Ovary (tissue), 9 donors: ENCODE data around the gene SLC50A1. TPM values are rescaled to one million over a fixed set of nuclear protein-coding genes. Genes with fewer than 3 reads are reported as not detected.
"Not testable (repeated sequence)": the region's sequence is repeated elsewhere in the genome, so short reads cannot be mapped to it uniquely, and the experiment has no call there.

Experiments
- DNase-seq, 5 donors: peaks; one replicate each; pipeline ENCODE4 v3.0.0-alpha.2; 2019 to 2020
- H3K27ac ChIP-seq, 2 donors: fragments of 200-600 bp; one replicate each; pipeline versions ENCODE4 v1.5.1 to v1.8.0; 2019 to 2022
- H3K27me3 ChIP-seq: fragments of 200-600 bp; one replicate; pipeline ENCODE4 v1.8.0; 2022
- H3K36me3 ChIP-seq: fragments of 200-600 bp; sonication (generic); one replicate; pipeline ENCODE4 v1.5.1; 2019
- H3K4me1 ChIP-seq: one replicate; pipeline ENCODE4 v1.8.1; 2013; ENCODE audit warnings: mild to moderate bottlenecking, moderate library complexity; ENCODE audit not compliant: insufficient read depth
- H3K4me3 ChIP-seq: fragments of 200-600 bp; sonication (generic); one replicate; pipeline ENCODE4 v1.5.1; 2017
- H3K9me3 ChIP-seq, 2 donors: fragments of 200-600 bp in 1 of 2; sonication (generic) in 1 of 2; one replicate each; pipeline versions ENCODE4 v1.5.1 to v1.8.1; 2013 to 2019; ENCODE audit warnings: mild to moderate bottlenecking in 1 of 2, moderate library complexity in 1 of 2
- CTCF ChIP-seq, 3 donors: fragments of 450-650 bp in 2 of 3; fragments of 200-600 bp in 1 of 3; IDR thresholded peaks; one replicate each; pipeline versions ENCODE4 v1.5.1 to v1.8.0; 2016 to 2022; ENCODE audit warnings: antibody characterized with exemption in 3 of 3, mild to moderate bottlenecking in 1 of 3
- EP300 ChIP-seq: sonication (generic); formaldehyde crosslinking; IDR thresholded peaks from one replicate; pipeline ENCODE4 v1.6.1; 2017; ENCODE audit warnings: antibody characterized with exemption
- POLR2A ChIP-seq: fragments of 450-650 bp; IDR thresholded peaks from one replicate; pipeline ENCODE4 v1.6.1; 2017; ENCODE audit warnings: antibody characterized with exemption, mild to moderate bottlenecking, moderate library complexity
- WGBS, 3 donors: extraction: QIAGEN DNeasy Blood & Tissue Kit in 1 of 3; methylation state at CpG; one replicate each; pipeline versions ENCODE4 v1.1.5 to v1.1.7; 2013 to 2017; 5-methylcytosine and 5-hydroxymethylcytosine counted together
- intact Hi-C, 4 donors: fragments of 100-400 bp; cut with DNase I; formaldehyde crosslinking; loops; one replicate each; pipeline versions ENCODE4 v1.11.0 to v1.15.1; 2022 to 2023
- polyA plus RNA-seq, 2 donors: library from polyadenylated mRNA; stranded (reverse); fragments of 200-250 nt in 1 of 2; fragments of 350-450 nt in 1 of 2; fragmentation: Illumina TruSeq in 1 of 2; extraction: RNeasy Lipid Tissue Mini Kit (QIAGEN cat#74804) in 1 of 2; gene quantifications; one replicate each; pipeline ENCODE4 v1.2.3, GENCODE V29; 2013 to 2014
- total RNA-seq, 7 donors: library from RNA; depleted of rRNA in 2 of 7; stranded (reverse); fragments of >200 nt in 2 of 7; fragmentation: NEBNext Ultra II Directional in 3 of 7; extraction: Animal tissue kit (Norgen Biotek cat#: 25700) in 3 of 7; gene quantifications; one replicate each; pipeline versions ENCODE4 v1.1.0 to v1.2.4, GENCODE V29; 2016 to 2023
- donor health status: DM: no; HTN: no; CAD: no; lungs with moderate emphysema.
- donor health status: DM: no; HTN: no; CAD: no.
- donor health status: Bipolar disorder and iron deficiency.
- donor health status: DM: yes; HTN: yes; CAD: no.
- donor health status: DM: no; HTN: no; CAD: no.
- donor health status: DM: yes; HTN: yes; CAD: no.

SLC50A1 gene
- total and polyA plus RNA-seq, 9 donors, result 10.8 to 50.2 (median 19.7) TPM

- no peaks in the 10 kb centered on the region for H3K9me3 ChIP-seq
- no peak overlapping the region for H3K4me3 ChIP-seq
- intact Hi-C loops, result loop anchor here in 1 of 4 donors (5.0 kb wide), 1 partner anchor 74 kb away; no protein-coding TSS in a partner anchor
- H3K4me1 ChIP-seq, result peaks cover 7% of the 10 kb centered on the region
- peak overlapping the region in 1 of 2 donors; percentile 26 for H3K27ac ChIP-seq
- DNase-seq, result no peak
- TF ChIP-seq POLR2A (no peak), EP300 (no peak), CTCF (IDR thresholded peaks at IDR 0.05) (no peak)
- WGBS, 3 donors, result 54 to 72% (median 63%) methylated on average over 8 of the region's 8 CpGs
- no peaks in the 10 kb centered on the region for H3K36me3 ChIP-seq
- H3K27me3 ChIP-seq, result no peaks in the 10 kb centered on the region
Observed at GRCh38 chr1:155166051-155166470, 30.4 kb downstream of the SLC50A1 start.

GRCh38 chr1:155166471-155167165 lies 31.0 kb downstream of the SLC50A1 start:
- Histone ChIP-seq H3K27me3 (no peaks in the 10 kb centered on the region), H3K4me3 (no peak overlapping the region), H3K27ac (peak overlapping the region; percentile 20 to 31), H3K36me3 (no peaks in the 10 kb centered on the region), H3K4me1 (peaks cover 7% of the 10 kb centered on the region), H3K9me3 (no peaks in the 10 kb centered on the region)
- peak; percentile 58 to 71 (median 68) for DNase-seq
- WGBS, 3 donors, result 5 to 9% (median 8%) methylated on average over 26 to 27 of the region's 27 CpGs
- TF ChIP-seq EP300 (no peak), POLR2A (no peak), CTCF (IDR thresholded peaks at IDR 0.05) (no peak)
- intact Hi-C loops, result loop anchor here in 1 of 4 donors (5.0 kb wide), 1 partner anchor 74 kb away; no protein-coding TSS in a partner anchor

- Histone ChIP-seq H3K27ac (peak overlapping the region; percentile 20 to 31), H3K4me1 (peaks cover 7% of the 10 kb centered on the region), H3K36me3 (no peaks in the 10 kb centered on the region), H3K9me3 (no peaks in the 10 kb centered on the region), H3K4me3 (no peak overlapping the region), H3K27me3 (no peaks in the 10 kb centered on the region)
- WGBS, 3 donors, result 5 to 8% (median 7%) methylated on average over 25 to 28 of the region's 28 CpGs
- peak; percentile 77 to 90 (median 84) for DNase-seq
- TF ChIP-seq CTCF (IDR thresholded peaks at IDR 0.05) (peak; percentile 40 to 93 (median 76)), POLR2A (no peak), EP300 (no peak)
- intact Hi-C loops, result loop anchor here (2.0 to 5.0 kb wide), 3 partner anchors 75 to 77 kb away; no protein-coding TSS in a partner anchor
Observed at GRCh38 chr1:155167166-155168104, 31.8 kb downstream of the SLC50A1 start.

GRCh38 chr1:155168105-155168445 lies 32.4 kb downstream of the SLC50A1 start:
- H3K4me1 ChIP-seq, H3K27me3 ChIP-seq, H3K4me3 ChIP-seq, H3K27ac ChIP-seq, H3K36me3 ChIP-seq, DNase-seq, H3K9me3 ChIP-seq: not testable (repeated sequence)
- intact Hi-C loops, result loop anchor here (2.0 to 5.0 kb wide), 3 partner anchors 75 to 77 kb away; no protein-coding TSS in a partner anchor
- 33 to 44% (median 43%) methylated on average over 4 of the region's 4 CpGs for WGBS, 3 donors
